Right lung (tissue), 5 donors: ENCODE results near the gene MKLN1. TPM values are rescaled to one million over a fixed set of nuclear protein-coding genes. Genes with fewer than 3 reads are reported as not detected.
"Not testable (repeated sequence)": the region's sequence is repeated elsewhere in the genome, so short reads cannot be mapped to it uniquely, and the experiment has no call there.

ENCODE experiments used
- DNase-seq, 2 donors: peaks; one replicate each; pipeline ENCODE4 v3.0.0-alpha.2; 2013
- polyA plus RNA-seq, 5 donors: library from polyadenylated mRNA; unstranded; fragments of 120-200 nt; gene quantifications; one replicate each; pipeline versions ENCODE4 v1.2.1 to v1.2.3, GENCODE V29; 2013; ENCODE audit warnings: inconsistent platforms in 1 of 5, low replicate concordance in 1 of 5; ENCODE audit not compliant: insufficient read length in 5 of 5, insufficient read depth in 1 of 5

Gene MKLN1
- polyA plus RNA-seq, 5 donors, result 17.8 to 49.3 (median 43.6) TPM

DNA sequence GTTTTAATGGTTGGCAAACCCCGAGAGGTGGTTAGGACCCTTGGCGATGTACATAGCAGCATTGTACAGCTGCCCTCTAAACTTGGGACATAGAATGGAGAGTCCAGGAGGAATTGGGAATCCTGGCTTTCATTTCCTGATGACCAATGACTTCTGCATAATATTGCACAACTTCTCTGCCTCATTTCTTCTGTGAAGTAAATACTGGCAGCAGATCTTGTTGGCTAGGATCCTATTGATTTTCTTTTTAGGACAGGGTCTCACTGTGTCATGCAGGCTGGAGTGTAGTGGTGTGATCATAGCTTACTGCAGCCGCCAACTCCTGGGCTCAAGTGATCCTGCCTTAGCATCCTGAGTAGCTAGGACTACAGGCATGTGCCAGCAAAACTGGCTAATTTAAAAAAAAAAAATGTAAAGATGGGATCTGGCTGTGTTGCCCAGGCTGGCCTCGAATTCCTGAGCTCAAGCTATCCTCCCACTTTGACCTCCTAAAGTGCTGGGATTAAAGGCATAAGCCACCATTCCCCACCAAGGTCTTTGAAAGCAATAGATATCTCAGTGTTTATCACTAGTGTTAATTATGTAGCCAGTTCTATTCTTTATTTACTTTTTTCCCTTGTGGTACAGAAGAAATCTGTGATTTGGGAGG, 170.7 kb downstream of the MKLN1 start:
- no peak for DNase-seq

DNA sequence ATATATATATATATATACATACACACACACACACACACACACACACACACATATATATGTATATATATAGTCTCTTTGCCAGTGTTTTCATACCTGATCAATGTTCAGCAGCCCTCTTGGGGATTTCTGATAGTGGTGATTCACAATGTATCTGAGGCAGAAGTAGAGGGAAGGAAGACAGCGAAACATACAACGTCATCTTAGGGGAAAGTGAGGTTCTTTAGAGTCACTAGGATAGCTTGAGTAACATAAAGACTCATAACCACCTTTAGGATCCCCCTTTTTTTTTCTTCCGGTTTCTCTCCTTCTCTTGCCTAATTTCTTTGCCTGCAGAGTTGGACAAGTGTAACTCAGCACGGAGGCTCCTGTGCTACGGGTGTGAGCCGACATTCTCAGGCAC, 172.1 kb downstream of the MKLN1 start:
- DNase-seq, result no peak

DNA sequence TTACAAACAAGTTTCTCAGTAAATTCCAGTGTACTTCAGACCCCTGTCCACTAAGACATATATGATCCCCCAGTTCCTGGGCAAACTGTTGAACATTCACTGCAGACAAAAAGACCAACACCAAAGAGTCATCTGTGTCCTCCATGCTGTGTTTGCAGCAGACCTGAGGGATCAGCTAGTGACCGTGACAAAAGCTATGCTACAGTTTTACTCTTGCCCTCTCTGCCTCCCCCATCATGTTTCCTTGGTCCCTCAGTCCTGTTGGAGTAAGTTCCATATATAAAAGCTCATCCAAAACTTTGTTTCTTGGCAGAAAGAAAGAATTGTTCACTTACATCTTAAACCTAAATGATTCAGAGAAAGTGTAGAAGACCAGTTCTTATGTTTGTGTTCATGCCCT, 172.7 kb downstream of the MKLN1 start:
- DNase-seq, result no peak

DNA sequence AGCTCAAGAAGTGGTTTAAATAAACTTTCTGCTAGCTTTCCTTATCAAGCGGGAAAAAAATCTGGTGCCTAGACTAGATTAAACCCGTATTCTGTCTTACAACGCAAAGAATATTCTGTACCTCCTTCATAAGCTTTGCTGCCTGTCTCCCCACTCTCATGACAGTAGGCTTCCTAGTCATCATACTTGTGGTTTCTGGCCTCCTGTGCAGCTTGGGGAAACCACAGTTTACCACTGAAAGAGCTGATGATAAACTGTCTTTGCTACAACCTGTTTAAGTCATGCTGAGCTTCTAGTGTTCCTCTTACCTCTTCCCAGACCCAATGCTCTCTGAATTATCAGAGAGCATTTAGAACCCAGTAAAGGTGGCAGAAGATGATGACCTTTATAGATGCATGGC, 173.7 kb downstream of the MKLN1 start:
- no peak for DNase-seq

GRCh38 chr7:131501930-131502685, 174.4 kb downstream of the MKLN1 start:
- DNase-seq, result no peak

DNA sequence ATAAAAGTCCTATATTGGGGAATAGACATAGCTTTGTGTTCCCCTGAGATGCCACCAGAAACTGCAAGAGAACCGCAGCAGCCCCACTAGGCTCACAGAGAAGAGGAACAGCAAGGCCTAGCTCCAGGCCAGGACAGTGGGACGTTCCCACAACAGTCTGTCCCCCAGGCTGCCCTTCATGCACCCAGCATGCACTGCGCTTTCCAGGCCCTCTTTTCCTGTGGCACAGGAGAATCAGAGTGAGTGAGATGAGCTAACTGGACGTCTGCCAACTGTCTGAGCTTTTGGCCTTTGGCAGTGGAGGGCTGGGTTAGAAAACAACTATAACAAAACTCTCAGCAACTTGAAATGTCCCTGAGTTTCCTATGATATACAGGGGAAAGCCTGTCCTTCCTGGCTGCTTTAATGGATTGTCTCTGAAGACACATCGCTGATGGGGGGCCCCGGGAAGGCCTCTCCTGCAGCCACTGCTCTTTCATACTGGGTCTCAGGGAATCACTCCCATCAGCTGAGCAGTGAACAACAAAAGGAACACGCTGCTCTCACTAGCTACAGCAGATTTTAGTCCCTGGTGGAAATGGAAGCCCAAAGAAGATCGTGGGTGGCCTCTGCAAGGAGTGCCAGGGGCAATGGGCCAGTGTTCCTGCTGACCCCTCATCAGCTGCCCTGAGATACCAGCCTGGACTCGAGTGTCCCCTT, 175.3 kb downstream of the MKLN1 start:
- DNase-seq, result peak; percentile 45 to 47

- DNase-seq, result no peak
Observed at GRCh38 chr7:131503639-131504038, 176.0 kb downstream of the MKLN1 start.

DNA sequence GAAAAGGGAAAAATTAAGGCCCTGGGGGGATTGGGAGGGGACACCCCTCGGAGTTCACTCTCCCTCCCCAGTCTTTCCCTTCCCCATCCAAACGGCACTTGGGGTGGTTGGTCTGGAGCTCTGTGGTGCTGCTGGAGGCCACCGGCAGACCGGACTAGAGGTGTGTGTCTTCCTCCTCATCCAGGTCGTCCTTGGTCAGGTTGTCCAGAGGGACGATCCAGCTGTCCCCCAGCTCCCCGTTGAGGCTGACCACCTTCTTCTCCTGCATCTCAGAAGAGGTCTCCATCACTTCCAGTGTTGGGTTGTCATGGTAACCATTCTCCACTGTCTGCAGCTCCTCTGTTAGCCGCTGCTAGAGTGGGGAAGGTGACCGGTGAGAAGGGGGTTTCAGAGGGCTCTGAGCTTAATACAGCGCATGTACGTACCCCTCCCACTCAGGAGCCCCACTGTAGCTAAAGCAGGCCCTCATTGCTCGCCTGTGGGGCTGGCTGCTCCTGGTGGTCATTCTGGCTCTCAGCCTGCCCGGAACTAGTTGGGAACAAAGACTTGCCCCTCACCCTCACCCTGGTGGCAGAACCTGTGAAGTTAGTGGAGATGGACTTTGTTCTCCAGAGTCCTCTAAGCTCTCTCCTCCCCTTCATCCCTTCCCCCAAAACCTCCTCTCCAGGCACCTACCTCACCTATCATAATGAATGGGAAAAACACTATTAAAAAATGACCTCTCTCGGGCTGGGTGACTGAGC, 176.7 kb downstream of the MKLN1 start:
- DNase-seq, result no peak

DNA sequence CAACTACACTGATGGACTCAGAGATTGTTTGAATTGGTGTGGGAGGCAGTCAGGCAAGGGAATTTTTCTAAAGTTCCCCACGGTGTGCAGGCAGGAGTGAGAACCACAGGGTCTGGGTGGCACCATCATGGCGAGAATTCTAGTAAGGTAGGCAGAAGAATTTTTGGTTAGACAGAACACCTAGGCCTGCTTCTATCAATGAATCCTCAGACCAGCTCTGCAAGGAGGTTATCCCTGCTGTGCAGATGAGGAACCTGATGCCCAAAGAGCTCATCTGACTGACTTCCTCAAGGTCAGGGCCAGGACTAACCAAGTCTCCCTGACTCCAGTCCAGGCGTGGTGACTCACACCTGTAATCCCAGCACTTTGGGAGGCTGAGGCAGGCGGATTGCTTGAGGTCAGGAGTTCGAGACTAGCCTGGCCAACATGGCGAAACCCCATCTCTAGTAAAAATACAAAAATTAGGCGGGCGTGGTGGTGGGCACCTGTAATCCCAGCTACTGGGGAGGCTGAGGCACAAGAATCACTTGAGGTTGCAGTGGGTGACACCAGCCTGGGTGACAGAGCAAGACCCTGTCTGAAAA, 177.5 kb downstream of the MKLN1 start:
- not testable (repeated sequence) for DNase-seq

DNA sequence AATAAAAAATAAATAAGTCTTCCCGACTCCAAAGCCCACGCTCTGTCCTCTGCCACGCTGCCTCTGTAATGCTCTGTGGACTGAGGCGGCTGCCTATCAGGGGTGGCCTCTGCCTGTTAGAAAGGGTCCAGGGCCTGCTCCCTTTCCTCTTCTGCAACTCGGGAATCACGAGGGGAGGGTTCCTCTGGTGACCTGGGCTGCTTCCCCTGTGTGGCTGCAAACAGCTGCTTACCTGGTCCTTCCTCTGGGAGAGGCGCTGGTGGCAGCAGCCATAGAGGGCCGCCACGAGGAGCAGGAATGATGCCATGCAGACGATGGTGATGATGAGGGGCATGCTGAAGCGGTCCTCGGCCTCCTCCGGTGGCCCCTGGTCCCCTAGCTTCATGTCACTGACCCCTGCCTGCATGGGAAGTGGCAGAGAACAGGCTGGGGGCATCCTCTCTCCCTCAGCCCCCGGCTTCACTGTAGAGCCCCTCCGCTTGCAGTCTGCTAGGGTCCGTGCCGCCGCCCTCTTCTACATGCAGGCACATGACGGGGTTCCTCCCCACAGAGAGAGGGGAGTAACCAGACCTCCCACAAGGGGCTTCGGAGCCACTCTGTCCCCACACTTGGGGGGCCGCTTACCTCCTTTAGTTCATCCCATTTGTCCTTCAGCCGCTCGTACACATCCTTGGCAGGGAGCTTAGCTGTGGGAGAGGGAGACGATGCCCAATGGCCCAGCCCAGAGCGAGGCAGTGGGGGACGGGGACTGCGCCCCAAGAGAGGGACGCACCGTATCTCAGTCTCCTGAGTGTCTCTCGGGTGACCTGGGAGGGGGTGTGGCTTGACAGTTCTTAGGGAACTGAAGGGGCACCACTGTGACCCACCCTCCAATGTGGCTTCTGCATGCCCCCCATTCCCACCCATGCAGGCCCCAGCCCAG, 178.2 kb downstream of the MKLN1 start:
- no peak for DNase-seq

- no peak for DNase-seq
Observed at GRCh38 chr7:131506597-131506996, 178.9 kb downstream of the MKLN1 start.

DNA sequence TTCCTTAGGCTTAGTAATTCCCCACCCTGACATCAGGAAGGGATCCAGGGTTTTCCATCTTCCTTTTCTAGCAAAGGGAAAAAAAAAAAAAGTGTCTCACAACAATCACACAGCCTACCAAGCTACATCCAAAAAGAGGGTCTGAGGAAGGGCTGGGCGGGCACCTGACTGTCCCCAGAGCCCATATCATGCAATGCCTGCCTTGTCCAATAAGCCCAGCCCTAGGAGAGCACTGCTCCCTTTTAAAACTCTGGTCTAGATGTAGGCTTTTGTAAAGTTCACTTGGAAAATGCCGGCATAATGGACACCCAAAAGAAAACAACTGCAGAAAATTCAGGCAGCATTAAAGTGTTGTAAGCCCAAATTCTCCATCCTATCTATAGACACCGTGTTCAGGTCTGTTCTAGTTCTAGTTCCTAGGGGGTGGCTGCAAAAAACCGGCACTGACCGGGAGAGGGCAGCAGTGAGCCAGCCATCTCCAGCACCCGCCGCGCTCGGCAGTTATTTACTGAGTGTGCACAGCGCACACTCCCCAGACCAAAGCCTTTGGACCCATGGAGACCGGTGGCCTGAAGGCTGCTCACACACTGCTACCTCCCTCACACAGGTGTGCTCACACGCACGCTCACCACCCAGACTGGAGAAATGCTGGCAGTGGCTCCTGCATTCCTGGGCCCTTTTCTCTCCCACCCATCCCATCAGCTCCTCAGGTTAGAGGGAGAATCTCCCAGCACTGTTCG, 180.1 kb downstream of the MKLN1 start:
- DNase-seq, result peak; percentile 37 to 68

DNA sequence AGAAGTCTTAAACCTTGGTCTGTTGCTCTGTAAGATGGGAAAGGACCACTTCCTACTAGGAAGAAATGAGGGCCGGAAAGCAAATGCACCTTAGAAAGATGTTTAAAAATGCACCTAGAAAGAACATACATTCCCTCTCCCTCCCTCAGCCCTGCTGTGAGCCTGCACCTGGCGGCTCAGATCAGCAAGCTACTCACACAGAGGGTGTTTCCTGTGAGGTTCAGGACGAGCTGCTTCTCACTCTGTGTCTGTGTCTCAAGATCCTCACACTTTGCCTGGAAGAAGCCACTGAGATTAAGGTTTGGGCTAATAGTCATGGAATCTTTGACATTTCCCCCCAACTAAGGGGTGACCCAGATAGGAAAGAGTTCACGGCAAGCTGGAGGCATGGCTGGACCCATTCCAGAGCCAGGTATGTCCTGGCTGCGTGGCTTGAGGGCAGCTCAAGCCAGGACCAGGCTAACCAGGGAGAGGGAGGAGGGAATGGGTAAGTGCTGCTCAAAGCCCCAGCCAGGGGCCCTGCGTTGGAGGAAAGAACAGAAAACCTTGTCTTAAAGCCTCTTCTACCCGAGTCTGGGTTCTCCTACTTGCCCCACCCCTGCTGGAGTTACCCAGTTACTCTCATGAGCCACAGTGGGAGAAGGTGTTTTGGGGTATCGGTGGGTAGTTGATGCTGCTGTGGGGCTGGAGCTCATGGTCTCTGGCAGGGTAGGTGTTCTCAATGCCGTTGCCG, 181.2 kb downstream of the MKLN1 start:
- DNase-seq, result no peak

- DNase-seq, result no peak
Observed at GRCh38 chr7:131509781-131510180, 182.1 kb downstream of the MKLN1 start.

- DNase-seq, result no peak
Observed at GRCh38 chr7:131511071-131511470, 183.4 kb downstream of the MKLN1 start.

GRCh38 chr7:131511774-131512535, 184.3 kb downstream of the MKLN1 start:
- DNase-seq, result no peak

GRCh38 chr7:131513245-131514061, 185.8 kb downstream of the MKLN1 start:
- DNase-seq, result peak; percentile 67 to 70
